Fibroblast of lung (primary cell): ENCODE results near the gene PNKP. TPM values are rescaled to one million over a fixed set of nuclear protein-coding genes. Genes with fewer than 3 reads are reported as not detected.

Experiments used
- DNase-seq, 2 donors: peaks; one replicate each; pipeline versions ENCODE4 v3.0.0 to v3.0.0-alpha.2; 2010; ENCODE audit warnings: low read depth in 2 of 2
- H2AFZ ChIP-seq: 2 replicates; pipeline ENCODE4 v1.5.1; 2012; ENCODE audit warnings: low read length, control low read depth, inconsistent platforms
- H3K27ac ChIP-seq: 2 replicates; pipeline ENCODE4 v1.5.1; 2011; ENCODE audit warnings: low read length, control low read depth; ENCODE audit not compliant: insufficient read depth
- H3K27me3 ChIP-seq: 2 replicates; pipeline ENCODE4 v1.5.1; 2011; ENCODE audit warnings: mild to moderate bottlenecking, low read length; ENCODE audit not compliant: control insufficient read depth, insufficient read depth
- H3K36me3 ChIP-seq: 2 replicates; pipeline ENCODE4 v1.5.1; 2011; ENCODE audit warnings: low read length; ENCODE audit not compliant: control insufficient read depth, insufficient read depth
- H3K4me1 ChIP-seq: 2 replicates; pipeline ENCODE4 v1.5.1; 2011; ENCODE audit warnings: low read length; ENCODE audit not compliant: control insufficient read depth, insufficient read depth; ENCODE audit errors: extremely low read depth
- H3K4me2 ChIP-seq: 2 replicates; pipeline ENCODE4 v1.5.1; 2011; ENCODE audit warnings: low read length, control low read depth; ENCODE audit not compliant: insufficient read depth; ENCODE audit errors: extremely low read depth
- H3K4me3 ChIP-seq, 4 experiments: fragments of 200-600 bp in 1 of 4; sonication (generic) in 1 of 4; replicated peaks in 1 of 4; 2 replicates each; pipeline ENCODE4 v1.5.1; 2011 to 2016; ENCODE audit warnings: low read length in 4 of 4, low read depth in 3 of 4, mild to moderate bottlenecking in 3 of 4, control low read depth in 2 of 4, inconsistent platforms in 1 of 4, mixed read lengths in 1 of 4; ENCODE audit not compliant: insufficient read depth in 1 of 4; ENCODE audit errors: control extremely low read depth in 1 of 4
- H3K79me2 ChIP-seq: 2 replicates; pipeline ENCODE4 v1.5.1; 2012; ENCODE audit warnings: mild to moderate bottlenecking, low read length, inconsistent platforms; ENCODE audit not compliant: control insufficient read depth, insufficient read depth
- H3K9ac ChIP-seq: 2 replicates; pipeline ENCODE4 v1.5.1; 2011; ENCODE audit warnings: mild to moderate bottlenecking, low read length, control low read depth; ENCODE audit not compliant: insufficient read depth
- H3K9me3 ChIP-seq: 2 replicates; pipeline ENCODE4 v1.5.1; 2012; ENCODE audit warnings: low read depth, low read length; ENCODE audit not compliant: control insufficient read depth, insufficient read depth
- H4K20me1 ChIP-seq: 2 replicates; pipeline ENCODE4 v1.5.1; 2011; ENCODE audit warnings: low read length; ENCODE audit not compliant: control insufficient read depth, insufficient read depth; ENCODE audit errors: extremely low read depth
- CTCF ChIP-seq, 2 donors: IDR thresholded peaks in 1 of 2; conservative IDR thresholded peaks in 1 of 2; 1 replicate in 1 of 2; 2 replicates in 1 of 2; pipeline ENCODE4 v1.5.1; 2011 to 2012; ENCODE audit warnings: low read length in 2 of 2, control low read depth in 1 of 2, inconsistent platforms in 1 of 2, low read depth in 1 of 2, mild to moderate bottlenecking in 1 of 2
- EZH2 ChIP-seq: IDR thresholded peaks from 2 replicates; pipeline ENCODE4 v1.5.1; 2012; ENCODE audit warnings: low read length, control low read depth, mild to moderate bottlenecking; ENCODE audit errors: missing control alignments
- polyA plus RNA-seq, 2 donors: library from polyadenylated mRNA; depleted of rRNA in 1 of 2; stranded (reverse) in 1 of 2; unstranded in 1 of 2; fragments of >200 nt; gene quantifications; 2 replicates each; pipeline ENCODE4 v1.2.1, GENCODE V29; 2011 to 2012; ENCODE audit warnings: missing spikeins in 1 of 2
- total RNA-seq: library from RNA; depleted of rRNA; stranded (reverse); fragments of >200 nt; gene quantifications from 2 replicates; pipeline ENCODE4 v1.2.1, GENCODE V29; 2014

The PNKP gene
- total and polyA plus RNA-seq, 2 donors (not counting 1 experiment from before 2014, with no cell fraction given): 11.0 to 32.9 TPM

- TF ChIP-seq EZH2: no peak
- TF ChIP-seq CTCF (conservative IDR thresholded peaks at IDR 0.05 in 1 of 2, IDR thresholded peaks at IDR 0.05 in 1 of 2; ENCODE audit: low read depth in 1 of 2, low read length in 2 of 2): no peak
- Histone ChIP-seq H3K4me3 (no peak overlapping the region), H3K27ac (no peak overlapping the region), H3K4me2 (no peak overlapping the region), H3K79me2 (no peaks in the 10 kb centered on the region), H3K36me3 (peaks cover 15% of the 10 kb centered on the region), H4K20me1 (no peaks in the 10 kb centered on the region), H3K4me1 (no peaks in the 10 kb centered on the region), H3K9ac (no peak overlapping the region), H3K9me3 (no peaks in the 10 kb centered on the region), H2AFZ (no peak overlapping the region), H3K27me3 (no peaks in the 10 kb centered on the region)
- DNase-seq: no peak
Observed at GRCh38 chr19:49904136-49904535, 36.8 kb upstream of the PNKP start.

DNA sequence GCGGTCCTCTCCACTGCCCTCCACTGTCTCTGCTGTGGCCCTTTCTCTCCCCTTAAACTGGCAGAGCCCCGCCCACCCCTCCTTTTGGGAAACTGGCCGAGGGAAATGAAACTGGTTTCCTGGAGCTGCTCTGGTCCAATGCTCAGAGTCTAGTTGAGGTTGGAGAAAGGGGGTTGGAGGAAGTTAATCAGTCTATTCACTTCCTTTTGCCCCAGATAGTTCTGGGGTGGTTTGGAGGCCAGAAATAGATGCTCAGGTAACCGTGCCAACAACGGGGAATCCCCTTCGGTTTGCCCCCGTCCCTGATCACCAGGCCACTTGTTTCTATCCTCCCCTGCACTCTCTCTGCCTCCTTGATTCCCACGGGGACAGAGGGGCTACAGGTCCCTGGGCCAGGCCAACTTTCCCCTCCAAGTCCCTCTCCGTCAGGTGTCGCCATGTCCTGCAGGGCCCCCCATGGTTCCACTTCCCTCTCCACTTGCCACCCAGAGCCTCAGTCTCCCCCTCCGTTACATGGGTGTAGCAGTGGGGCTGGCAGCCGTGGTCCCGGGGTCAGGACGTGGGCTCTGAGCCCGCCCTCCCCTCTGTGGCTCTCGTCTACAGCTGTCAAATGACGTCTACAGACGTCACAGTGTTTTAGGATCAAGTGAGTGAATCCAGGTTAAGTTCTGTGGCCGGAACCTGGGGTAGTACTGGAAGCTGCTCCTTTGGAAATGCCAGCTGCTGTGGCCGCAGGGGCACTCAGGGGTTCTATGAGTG lies 29.7 kb upstream of the PNKP start, which contains the start of gene IL4I1:
IL4I1 (minus strand) TSS at position 25 of the 759 bp plus-strand sequence. CDS start 727 bp downstream, outside the sequence.
- Histone ChIP-seq H2AFZ (no peak within 1 kb of the TSS), H3K36me3 (no peaks in the 10 kb centered on the region), H3K4me3 (no peak within 1 kb of the TSS), H3K27me3 (no peaks in the 10 kb centered on the region), H3K79me2 (no peaks in the 10 kb centered on the region), H3K27ac (no peak within 1 kb of the TSS), H3K4me1 (peaks cover 4% of the 10 kb centered on the region), H3K4me2 (peak within 1 kb of the TSS; percentile 5), H3K9ac (no peak within 1 kb of the TSS), H4K20me1 (no peaks in the 10 kb centered on the region), H3K9me3 (no peaks in the 10 kb centered on the region)
- peak in 1 of 2 donors; percentile 20 for DNase-seq
- TF ChIP-seq CTCF (conservative IDR thresholded peaks at IDR 0.05 in 1 of 2, IDR thresholded peaks at IDR 0.05 in 1 of 2; ENCODE audit: low read depth in 1 of 2, low read length in 2 of 2): no peak
- no peak for TF ChIP-seq EZH2

DNA sequence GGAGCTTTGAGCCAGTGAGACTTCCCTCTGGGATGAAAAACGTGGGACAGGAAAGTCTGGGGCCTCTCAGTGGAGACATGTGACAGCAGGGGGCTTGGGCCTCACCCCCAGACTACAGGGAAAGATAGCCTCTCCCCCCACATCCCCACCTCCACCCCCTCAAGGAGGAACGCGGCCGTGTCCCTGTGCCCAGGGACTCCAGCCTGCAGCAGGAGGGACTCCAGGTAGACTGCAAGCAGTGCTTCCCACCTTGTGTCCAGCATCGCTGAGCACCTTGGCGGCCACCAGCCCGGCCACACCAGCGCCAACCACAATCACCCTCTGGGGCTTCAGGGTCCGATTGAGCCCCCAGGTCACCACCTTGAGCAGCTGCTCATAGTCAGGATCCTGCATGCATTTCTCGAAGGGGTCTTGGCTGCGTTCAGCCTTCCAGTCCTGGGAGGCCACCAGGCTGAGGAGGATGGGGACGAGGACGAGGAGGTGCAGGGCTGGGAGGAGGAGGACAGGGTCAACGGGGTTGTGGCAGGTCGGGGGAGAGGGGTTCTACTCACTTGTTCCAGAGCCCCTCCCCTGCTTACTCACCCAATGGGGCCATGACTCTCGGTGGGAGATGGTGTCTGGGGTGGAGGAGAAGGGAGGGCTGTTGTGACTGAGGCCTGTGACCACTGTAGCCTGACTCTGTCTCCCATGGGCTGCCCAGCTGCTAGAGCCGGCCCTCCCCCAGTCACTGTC lies 28.4 kb upstream of the PNKP start:
- no peak overlapping the region for H2AFZ ChIP-seq
- H3K9ac ChIP-seq: no peak overlapping the region
- H4K20me1 ChIP-seq: no peaks in the 10 kb centered on the region
- H3K27me3 ChIP-seq: no peaks in the 10 kb centered on the region
- H3K36me3 ChIP-seq: no peaks in the 10 kb centered on the region
- H3K79me2 ChIP-seq: no peaks in the 10 kb centered on the region
- no peaks in the 10 kb centered on the region for H3K9me3 ChIP-seq
- H3K27ac ChIP-seq: no peak overlapping the region
- H3K4me3 ChIP-seq: no peak overlapping the region
- DNase-seq: no peak
- no peak overlapping the region for H3K4me2 ChIP-seq
- TF ChIP-seq CTCF (conservative IDR thresholded peaks at IDR 0.05 in 1 of 2, IDR thresholded peaks at IDR 0.05 in 1 of 2; ENCODE audit: low read depth in 1 of 2, low read length in 2 of 2) (no peak), EZH2 (no peak)
- peaks cover 4% of the 10 kb centered on the region for H3K4me1 ChIP-seq
